NCI-H1930 (cell line): ENCODE measurements around the gene SAMM50.

Experiments
- DNase-seq, 2 experiments: peaks; one replicate each; lab custom pipeline; 2025; lab: John Stamatoyannopoulos, UW

The SAMM50 gene

GRCh38 chr22:43976861-43977795, 21.9 kb downstream of the SAMM50 start:
- no peak for DNase-seq

GRCh38 chr22:43978558-43978957, 23.3 kb downstream of the SAMM50 start:
- DNase-seq: no peak

- no peak for DNase-seq
Observed at GRCh38 chr22:43980579-43980978, 25.3 kb downstream of the SAMM50 start.

GRCh38 chr22:43980996-43981395, 25.8 kb downstream of the SAMM50 start:
- no peak for DNase-seq

GRCh38 chr22:43983808-43984207, 28.6 kb downstream of the SAMM50 start:
- no peak for DNase-seq

- DNase-seq: no peak
Observed at GRCh38 chr22:43985532-43985931, 30.3 kb downstream of the SAMM50 start.

- DNase-seq: no peak
Observed at GRCh38 chr22:43988116-43988820, 33.0 kb downstream of the SAMM50 start.

- no peak for DNase-seq
Observed at GRCh38 chr22:43988960-43989359, 33.7 kb downstream of the SAMM50 start.

GRCh38 chr22:43990044-43990443, 34.8 kb downstream of the SAMM50 start:
- no peak for DNase-seq

- DNase-seq: no peak
Observed at GRCh38 chr22:43991316-43992020, 36.2 kb downstream of the SAMM50 start.

GRCh38 chr22:43992331-43992821, 37.1 kb downstream of the SAMM50 start:
- no peak for DNase-seq

GRCh38 chr22:43993072-43993760, 38.0 kb downstream of the SAMM50 start:
- DNase-seq: peak in 1 of 2 experiments; percentile 16

- no peak for DNase-seq
Observed at GRCh38 chr22:43994006-43994405, 38.8 kb downstream of the SAMM50 start.

GRCh38 chr22:43994416-43994815, 39.2 kb downstream of the SAMM50 start:
- DNase-seq: no peak

- no peak for DNase-seq
Observed at GRCh38 chr22:43995057-43995685, 39.9 kb downstream of the SAMM50 start.

- DNase-seq: no peak
Observed at GRCh38 chr22:43995798-43996169, 40.5 kb downstream of the SAMM50 start.

- DNase-seq: no peak
Observed at GRCh38 chr22:43996170-43996980, 41.1 kb downstream of the SAMM50 start.

GRCh38 chr22:43996981-43997265, 41.7 kb downstream of the SAMM50 start:
- no peak for DNase-seq

- DNase-seq: no peak
Observed at GRCh38 chr22:43998679-43999264, 43.5 kb downstream of the SAMM50 start.

GRCh38 chr22:43999378-43999777, 44.1 kb downstream of the SAMM50 start:
- no peak for DNase-seq
